GM21528 (cell line): ENCODE results near the gene KLHDC4.
"Not testable (repeated sequence)": the region's sequence is repeated elsewhere in the genome, so short reads cannot be mapped to it uniquely, and the experiment has no call there.

Experiments used
- ATAC-seq: cut with Tn5 transposase; IDR thresholded peaks from one replicate; pipeline ENCODE4 v1.9.1; 2021; ENCODE audit warnings: mild to moderate bottlenecking, moderate library complexity; ENCODE audit not compliant: unreplicated experiment, low FRiP score

The KLHDC4 gene

DNA sequence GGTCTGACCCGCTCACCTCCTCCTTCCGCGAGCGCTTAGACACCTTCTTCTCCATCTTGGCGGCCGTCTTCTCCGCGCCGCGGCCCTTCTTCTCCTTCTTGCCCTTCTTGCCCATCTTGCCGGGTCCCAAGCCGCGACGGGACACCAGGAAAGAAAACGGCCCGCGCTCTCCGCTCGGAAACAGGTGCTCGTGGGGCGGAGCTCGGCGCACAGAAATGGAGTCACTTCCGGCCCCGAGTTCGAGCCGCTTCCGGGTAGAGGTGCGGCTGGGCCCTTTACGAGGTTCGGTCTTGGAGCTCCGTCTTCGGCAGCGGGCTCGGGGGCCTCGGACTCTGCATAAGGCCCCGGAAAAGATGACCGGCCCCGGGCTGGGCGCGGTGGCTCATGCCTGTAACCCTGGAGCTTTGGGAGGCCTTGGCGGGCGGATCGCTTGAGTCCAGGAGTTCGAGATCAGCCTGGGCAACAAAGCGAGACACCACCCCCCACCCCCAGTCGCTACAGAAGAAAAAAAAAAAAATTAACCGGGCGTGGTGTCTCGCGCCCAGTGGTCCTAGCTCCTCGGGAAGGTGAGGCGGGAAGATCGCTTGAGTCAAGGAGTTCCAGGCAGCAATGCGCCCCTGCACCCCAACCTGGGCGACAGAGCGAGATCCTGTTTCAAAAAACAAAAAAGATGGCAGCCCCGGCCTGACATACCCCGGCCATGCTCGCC lies at the start of gene KLHDC4:
TSS of gene KLHDC4 (minus strand) at position 211 of the 709 bp plus-strand sequence. CDS start at position 115, 96 bp downstream.
- peak; percentile 76 for ATAC-seq

DNA sequence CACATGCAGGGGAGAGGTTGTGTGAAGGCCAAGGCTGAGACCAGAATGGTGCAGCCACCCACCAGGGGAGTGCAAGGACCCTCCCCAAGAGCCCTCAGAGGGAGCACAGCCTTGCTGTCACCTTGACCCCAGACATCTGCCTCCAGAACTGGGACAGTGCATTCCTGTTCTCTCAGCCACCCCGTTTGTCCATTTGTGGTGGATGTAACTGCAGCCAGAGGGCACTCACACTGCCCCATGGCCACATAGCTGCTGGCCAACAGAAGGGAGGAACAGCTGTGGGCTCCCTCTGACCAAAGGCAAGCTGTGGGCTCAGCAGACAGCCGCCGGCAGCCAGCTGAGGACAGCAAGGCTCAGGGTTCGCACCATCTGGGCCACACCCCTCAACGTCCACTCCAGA lies 49.8 kb upstream of the KLHDC4 start:
- no peak for ATAC-seq

DNA sequence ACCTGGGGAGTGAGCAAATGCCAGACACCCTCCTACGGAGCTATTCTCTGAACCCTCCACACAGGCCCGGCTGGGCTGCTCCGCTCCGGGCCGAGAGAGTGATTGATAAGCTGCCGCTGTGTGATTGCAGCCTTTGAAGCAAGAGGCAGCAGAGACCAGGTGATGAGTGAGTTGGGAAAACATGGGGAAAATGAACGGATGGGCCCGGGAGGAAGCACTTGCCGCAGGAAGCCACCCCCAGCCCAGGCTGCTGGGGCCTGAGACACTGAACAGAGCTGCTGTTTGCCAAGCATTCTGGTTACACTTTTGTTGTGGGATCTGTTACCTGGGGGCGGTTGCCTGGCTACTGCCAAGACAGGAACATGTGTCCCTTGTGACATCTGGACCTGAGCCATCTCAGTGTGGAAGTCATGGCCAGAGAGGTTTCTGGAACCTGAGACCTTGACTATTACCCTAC lies 46.4 kb upstream of the KLHDC4 start:
- ATAC-seq: no peak

GRCh38 chr16:87811454-87811853 lies 45.7 kb upstream of the KLHDC4 start:
- not testable (repeated sequence) for ATAC-seq

- peak; percentile 54 for ATAC-seq
These were observed 43.5 kb upstream of the KLHDC4 start for GRCh38 chr16:87809150-87809902.

- ATAC-seq: no peak
These were observed 42.3 kb upstream of the KLHDC4 start for GRCh38 chr16:87808108-87808507.

GRCh38 chr16:87806641-87807546 lies 41.1 kb upstream of the KLHDC4 start:
- no peak for ATAC-seq

- ATAC-seq: no peak
These were observed 40.5 kb upstream of the KLHDC4 start for GRCh38 chr16:87806261-87806640.

GRCh38 chr16:87803385-87803784 lies 37.6 kb upstream of the KLHDC4 start:
- ATAC-seq: no peak

- ATAC-seq: no peak
These were observed 36.9 kb upstream of the KLHDC4 start for GRCh38 chr16:87802670-87803069.

DNA sequence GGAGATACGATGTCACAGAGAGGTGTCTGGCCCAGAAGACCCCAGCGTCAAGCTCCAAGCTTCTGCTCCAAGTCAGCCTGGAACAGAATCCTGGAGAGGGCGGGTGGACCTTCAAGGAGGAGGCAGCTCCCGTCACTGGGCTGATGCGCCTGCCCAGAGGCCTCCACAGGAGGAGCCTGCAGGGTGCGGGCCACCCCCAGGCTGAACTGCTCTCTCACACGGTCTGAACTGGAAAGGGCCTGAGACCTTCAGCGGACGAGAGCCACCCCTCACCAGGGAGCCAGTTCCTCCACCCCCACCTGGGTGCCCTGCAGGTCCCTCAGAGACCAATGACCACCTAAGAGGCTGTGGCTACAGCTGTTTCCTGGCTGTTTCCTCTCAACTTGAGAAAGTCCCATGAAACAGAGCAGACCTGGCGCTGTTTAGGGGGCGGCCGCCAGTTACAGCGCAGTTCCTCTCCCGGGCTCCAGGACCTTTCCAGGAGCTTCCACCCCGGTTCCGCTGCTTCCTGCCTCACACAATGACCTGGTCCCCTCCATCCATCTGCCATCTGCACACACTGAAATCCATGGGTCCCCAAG lies 36.0 kb upstream of the KLHDC4 start:
- no peak for ATAC-seq

GRCh38 chr16:87800497-87800896 lies 34.7 kb upstream of the KLHDC4 start:
- ATAC-seq: no peak

DNA sequence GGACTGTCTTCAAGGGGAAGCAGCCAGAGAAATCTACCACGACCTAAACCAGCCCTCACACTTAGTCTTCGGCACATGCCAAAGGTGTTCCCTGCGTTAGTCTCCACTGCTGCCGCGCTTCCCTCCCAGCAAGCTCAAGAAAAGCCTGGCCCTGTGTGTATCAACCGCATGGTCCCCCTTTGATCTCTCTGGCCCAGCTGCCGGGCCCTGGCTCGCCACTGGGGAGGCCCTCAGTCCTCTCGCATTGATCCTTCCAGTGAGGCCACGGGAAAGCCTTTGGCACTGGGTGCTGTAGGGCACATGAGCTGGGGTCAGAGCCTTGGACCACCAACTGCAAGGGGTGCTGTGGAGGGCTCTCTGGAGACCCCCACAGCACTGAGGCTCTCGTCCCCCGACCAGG lies 29.6 kb upstream of the KLHDC4 start:
- no peak for ATAC-seq

DNA sequence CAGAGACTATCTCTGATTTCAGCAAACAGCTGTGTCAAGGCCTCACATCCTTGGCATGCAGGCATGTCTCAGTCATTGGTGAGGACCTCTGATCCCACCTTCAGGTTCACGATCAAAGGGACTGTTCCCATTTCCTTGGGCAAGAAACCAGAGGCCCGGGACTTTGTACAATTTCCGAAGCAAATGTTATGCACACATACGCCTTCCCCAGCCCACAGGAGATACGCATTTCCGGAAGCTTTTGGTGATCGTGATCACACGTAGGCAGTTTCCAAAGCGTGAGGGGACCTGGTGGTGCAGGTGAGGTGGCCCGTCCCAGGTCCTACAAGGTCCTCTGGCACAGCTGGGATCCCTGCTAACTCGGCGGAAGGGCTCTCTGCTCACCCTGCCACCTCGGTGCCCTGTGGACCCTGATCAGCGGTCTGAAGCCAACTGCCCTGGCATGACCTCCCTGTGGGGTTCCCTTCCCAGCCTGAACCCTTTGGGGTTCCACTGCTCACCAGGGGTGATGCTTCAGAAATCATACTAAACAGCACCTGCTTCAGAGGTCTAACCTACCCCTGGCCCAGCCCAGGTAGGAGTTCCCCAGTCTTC lies 28.8 kb upstream of the KLHDC4 start:
- no peak for ATAC-seq

GRCh38 chr16:87792205-87792565 lies 26.4 kb upstream of the KLHDC4 start:
- ATAC-seq: no peak

- ATAC-seq: no peak
These were observed 25.8 kb upstream of the KLHDC4 start for GRCh38 chr16:87791295-87792204.

DNA sequence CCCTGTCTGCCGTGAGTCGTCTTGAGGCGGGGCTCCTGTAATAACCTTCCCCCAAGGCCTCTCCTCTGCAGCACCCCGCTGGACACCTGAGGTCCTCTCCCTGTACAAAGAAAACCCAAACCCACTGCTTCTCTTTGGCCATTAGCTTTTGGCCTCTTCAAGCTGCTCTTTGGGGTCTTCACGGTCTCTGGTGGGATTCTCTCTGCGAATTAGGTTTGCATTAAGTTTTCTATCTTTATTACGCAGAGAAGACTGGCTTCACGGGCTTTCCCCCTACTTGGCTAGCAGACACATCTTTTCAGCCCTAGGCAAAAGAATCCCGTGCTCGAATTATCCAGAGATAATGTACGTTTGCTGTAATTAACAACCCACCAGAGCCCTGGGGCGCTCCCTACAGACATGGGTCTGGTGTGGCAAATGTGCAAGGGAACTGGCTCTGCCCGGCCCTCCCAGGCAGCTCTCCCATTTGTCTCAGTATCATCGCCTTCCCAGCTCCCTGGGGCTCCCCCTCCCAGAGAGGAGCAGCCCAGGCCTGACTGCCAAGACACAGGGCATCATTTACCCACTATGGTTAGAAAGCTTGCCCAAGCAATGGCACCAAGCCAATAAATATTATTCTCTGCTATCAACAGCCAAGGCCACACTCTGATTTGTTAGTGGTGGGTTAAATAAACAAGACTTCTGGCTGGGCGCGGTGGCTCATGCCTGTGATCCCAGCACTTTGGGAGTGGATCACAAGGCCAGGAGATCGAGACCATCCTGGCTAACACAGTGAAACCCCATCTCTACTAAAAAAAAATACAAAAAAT lies 24.7 kb upstream of the KLHDC4 start:
- ATAC-seq: no peak
